ENCODE results near the gene TRIM65.

TRIM65 gene

DNA sequence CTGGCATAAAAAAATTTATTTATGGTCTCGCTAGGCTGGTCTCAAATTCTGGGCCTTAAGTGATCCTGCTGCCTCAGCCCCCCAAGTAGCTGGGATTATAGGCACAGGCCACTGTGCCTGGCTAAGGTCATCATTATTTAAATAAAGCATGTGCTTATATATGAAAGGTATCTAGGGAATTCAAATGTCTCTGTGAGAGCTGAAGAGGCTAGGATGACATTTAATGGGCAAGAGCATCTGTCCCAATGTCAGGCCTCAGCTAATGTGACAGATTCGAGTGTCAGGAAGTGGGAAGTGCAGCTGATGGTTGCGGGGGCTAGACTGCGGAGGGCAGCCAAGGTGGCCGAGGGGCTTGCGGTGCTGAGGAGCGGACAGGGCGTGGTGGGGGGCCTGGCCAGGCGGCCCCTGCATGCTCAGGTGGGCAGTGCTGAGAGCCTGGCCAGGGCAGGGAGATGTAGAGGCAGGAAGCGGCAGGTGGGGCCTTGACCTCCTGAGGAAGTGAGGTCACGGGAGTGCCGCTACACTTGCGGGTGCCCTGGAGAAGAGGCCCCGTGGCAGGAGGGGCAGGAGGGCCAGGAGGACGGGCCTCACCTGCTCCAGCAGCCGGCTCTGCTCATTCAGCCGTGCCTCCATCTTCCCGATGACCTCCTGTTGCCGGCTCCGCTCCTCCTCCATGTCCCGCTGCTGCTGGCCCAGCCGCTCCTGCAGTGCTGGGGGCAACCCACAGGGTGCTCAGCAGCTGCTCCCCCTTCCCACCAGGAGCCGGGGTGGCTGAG is 20.6 kb upstream of the TRIM65 start:
- DNase-seq, result no peak

DNA sequence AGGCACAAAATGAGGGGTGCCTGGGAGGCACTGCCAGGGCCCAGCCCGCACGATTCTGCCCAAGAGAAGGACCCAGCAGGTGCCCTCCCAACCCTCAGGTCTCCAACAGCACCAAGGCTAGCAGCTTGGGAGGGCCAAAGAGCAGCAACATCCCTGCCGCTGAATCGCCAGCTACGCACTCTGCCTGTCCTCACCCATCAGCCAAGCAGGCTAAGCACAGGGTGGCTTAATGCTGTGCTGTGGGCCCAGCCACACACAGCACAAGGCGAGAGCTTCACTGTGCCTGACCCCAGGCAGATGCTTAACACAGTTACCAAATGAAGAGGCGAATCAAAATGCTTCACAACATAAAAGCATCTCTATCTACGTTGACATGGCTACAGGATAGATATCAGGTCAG is 18.5 kb upstream of the TRIM65 start:
- no peak for DNase-seq

DNA sequence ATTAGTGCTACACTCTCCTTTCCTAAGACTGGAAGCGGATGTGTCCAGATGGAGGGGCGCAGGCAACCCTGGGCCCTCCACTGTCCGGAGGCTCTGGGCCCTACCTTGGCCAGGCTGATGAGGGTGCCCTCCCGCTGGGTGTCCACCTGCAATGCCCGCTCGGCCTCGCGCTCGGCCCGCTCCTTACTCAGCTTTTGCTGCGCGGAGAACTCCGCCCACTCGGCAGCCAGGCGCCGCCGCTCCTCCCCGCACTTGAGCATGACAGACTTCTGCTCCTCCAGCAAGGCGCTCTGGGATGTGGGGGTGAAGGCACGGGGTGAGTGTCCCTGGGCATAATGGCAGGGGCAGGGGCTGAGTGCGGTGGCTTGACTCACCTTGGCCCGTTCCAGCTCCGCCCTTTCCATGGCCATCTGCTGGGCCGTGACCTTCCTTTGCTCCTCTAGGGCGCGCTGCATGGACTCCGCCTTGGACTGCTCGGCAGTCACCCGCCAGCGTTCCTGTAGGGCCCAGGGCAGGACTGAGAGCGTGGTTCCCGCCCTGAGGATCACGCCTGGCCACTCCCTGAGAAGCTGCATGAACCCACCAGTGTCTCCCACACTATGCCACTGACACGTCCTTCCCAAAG is 18.0 kb upstream of the TRIM65 start:
- DNase-seq, result no peak

DNA sequence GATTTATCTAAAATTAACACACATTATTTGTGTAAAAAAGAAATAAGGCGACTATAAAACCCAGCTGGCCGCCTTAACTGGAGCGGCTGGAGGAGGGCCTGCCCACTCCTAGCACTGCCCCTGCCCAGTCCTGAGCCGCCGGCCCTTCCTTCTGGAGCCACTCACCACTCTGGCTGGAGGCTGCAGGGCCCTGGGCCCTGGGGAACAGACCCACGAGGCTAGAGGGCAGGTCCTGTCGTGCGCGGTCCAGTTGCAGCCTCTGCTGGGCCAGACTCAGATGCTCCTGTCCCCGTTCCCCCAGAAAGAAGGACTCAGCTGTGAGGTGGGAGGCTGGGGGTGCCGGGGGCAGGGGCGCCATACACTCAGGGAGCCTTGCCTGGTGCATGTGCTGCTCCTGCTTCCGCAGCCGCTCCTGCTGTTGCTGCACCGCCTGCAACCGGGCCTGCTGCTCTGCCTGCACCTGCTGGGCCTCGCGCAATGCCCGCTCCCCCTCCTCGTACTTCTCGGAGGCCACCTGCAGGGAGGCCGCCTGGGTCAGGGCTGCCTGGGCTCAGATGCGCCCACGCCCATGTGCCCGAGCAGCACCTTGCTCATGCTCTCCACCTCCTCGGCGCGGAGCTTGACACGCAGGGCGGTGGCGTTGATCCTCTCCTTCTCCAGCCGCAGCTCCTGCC is 16.9 kb upstream of the TRIM65 start:
- DNase-seq, result no peak

DNA sequence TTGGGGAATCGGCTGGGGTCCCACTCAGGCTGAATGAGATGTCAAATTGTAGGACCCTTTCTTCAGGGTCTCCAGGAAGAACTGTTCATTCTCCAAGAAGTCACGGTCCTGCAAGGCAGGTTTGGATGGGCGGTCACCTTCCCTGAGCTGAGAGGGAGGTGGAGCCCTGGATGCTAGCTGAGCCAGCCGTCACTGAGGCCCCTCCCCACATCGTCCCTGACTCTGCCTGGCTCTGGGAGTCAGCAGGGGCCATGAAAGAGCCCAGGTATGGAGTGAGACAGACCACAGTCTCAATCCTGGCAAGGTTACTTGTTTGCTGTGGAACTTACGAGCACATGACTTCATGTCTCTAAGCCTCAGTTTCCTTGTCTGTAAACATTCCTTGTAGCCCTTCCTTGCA is 13.9 kb upstream of the TRIM65 start:
- DNase-seq, result no peak

DNA sequence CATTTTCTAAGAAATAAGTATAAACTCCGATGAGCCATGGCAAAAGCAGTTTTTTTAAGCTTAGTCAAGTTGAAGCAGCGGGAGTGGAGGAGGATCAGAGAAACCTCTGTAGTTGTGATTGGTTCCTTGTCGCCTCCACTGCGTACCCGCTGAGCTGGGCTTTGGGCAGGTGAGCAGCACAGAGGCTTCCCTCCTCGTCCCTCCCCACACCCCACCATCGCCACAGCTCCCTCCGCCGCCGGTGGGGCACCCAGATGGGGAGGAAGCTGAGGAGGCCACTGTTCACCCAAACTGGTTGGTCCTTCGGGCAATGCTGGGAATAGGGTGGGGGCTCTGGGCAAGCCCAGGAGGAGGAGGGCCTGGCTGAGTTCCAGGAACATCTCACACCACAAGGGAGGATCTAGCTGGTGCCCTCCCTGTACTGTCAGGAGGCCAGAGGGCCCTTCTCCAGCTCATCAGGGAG is 13.1 kb upstream of the TRIM65 start:
- no peak for DNase-seq

DNA sequence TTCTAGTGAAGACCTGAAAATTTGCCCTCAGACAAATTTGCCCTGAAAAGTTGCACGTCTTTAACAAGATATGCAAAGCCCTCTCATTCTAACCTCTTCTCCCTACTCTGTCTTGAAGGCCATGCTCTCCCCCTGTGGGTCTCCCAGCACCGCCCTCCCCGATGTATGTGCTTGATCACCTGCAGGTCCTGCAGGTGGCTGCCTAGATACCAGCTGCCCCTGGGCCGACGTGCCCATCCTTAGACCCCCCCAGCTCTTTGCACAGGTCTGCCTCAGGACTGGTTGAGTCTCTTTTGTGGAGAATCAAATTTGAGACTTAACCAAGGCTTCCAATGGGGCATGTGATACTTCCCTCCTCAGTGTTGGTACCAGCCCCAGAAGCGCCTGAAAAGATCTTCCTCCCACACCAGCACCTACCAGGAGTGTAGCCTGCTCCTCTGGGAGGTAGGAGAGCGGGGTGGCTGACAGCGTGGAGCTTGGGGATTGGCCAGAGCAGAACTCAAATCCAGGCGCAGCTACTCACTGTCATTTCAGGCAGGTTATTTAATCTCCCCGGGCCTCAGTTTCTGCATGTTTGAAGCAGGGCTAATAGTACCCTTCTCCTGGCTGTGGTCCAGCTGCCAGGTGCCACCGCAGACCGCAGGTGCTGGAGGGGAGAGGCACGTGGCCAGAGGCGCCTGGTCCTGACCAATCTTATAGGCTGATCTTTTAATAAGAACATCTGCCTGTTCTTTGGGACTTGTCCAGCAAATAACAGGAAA is 12.5 kb upstream of the TRIM65 start:
- DNase-seq, result no peak

DNA sequence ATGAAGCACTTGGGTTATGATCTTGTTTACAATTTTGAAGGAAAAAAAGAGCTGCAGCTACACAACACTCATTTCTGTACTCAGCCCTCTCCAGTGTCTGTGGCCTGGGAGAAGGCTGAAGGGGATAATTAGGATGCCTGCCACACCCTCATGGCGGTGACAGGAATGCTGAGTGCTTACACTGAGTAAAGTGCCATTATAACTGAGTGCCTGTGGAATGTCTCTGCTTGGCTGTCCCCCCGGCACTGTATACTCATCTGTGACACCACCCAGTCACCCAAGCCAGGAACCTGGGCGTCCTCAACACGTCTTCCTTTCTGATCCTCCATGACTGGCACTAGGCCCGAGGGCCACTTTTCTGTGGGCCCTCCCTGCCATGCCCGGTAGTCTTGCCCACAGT is 11.4 kb upstream of the TRIM65 start:
- no peak for DNase-seq

DNA sequence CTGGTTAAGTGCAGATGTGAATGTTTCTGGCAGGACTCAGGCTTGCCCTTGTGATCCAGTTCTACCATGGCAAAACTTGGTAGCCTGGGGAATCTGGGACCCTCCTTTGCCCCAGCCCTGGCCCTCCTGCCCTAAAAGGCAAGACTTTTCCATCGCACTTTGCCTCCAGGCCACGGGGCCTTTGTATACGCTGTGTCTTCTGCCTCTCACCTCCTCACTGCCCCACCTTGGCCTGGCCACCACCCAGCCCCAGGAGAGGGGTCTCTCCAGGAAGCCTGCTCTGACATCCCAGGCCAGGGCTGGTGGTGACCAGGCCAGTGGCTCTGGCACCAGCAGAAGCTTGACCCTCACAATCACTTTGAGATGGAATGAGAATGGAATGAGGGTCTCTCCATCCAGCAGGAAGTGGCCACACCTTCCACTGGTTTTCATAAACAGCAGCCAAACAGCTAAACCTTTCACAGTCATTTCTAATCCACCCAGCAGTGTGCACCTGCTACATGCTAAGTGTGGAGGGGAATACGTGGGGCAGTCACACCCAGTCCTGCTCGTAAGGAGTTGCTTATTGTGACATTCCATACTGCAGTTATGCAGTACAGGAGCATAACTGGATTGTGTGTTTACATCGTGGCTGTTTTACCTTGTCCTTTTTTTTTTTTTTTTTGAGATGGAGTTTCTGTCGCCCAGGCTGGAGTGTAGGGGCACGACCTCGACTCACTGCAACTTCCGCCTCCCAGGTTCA is 9.6 kb upstream of the TRIM65 start:
- DNase-seq, result no peak

DNA sequence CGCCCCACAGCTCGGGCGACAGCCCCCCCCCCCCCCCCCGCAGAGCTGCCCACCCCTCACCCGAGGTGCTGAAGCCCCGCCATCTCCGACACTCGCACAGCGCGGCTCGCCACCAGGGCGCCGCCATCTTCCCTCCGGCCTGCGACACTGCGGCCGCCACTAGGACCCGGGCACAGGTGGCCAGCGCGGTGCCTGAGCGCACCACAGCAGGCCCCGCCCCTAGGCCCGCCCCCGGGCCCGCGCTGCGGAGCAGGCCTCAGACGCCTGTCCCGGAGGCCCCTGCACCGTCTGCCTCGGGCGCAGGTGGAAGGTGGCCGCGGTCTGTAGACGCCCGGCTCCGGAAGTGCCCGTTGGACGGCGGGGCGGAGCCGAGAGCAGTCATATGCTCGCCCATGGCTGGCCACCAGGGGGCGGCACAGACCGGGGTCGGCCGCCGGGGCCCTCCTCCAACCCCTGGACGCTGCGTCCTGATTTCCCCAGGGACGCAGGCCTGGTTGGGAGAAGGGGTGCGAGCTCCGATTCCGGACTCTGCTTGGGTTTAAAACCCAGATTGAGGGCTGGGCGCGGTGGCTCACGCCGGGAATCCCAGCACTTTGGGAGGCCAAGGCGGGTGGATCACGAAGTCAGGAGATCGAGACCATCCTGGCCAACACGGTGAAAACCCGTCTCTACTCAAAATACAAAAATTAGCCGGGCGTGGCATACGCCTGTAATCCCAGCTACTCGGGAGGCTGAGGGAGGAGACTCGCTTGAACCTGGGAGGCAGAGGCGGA is 8.2 kb upstream of the TRIM65 start, which contains the start of gene MRPL38:
MRPL38 (minus strand) TSS at position 136 of the 773 bp plus-strand sequence; CDS start at position 127, 9 bp downstream.
- peak; percentile 96 for DNase-seq

DNA sequence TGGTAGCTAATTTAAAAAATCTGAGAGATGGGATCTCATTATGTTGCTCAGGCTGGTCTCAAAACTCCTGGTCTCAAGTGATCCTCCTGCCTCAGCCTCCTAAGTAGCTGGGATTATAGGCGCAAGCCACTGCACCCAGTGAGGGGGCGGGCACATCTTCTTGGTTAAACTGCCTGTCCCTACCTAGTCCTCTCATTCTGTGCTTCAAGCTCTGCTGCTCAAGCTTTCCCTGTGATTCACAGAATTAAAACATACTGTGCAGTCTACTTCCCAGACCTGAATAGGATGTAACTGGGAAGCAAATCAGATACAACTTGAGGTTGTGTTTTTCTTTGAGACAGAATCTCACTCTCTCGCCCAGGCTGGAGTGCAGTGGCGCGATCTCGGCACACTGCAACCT is 5.7 kb upstream of the TRIM65 start:
- no peak for DNase-seq

DNA sequence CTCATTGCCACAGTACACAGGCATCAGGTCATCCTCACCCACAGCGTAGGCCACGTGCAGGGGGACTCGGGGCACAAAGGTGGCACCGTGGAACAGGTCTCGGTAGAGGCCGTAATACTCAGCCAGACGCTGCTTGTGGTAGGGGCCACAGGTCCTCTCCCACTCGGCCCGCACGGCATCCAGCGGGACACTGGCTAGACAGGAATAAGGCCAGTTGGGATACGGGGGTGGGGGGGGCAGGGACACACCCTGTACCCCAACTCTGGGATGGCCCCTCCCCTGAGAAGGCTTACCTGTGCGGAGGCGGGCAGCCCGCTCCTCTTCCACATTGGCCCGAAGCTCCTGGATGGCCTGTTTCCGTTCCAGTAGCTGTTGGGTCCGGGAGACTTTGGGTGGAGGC is 5.0 kb upstream of the TRIM65 start:
- no peak for DNase-seq

DNA sequence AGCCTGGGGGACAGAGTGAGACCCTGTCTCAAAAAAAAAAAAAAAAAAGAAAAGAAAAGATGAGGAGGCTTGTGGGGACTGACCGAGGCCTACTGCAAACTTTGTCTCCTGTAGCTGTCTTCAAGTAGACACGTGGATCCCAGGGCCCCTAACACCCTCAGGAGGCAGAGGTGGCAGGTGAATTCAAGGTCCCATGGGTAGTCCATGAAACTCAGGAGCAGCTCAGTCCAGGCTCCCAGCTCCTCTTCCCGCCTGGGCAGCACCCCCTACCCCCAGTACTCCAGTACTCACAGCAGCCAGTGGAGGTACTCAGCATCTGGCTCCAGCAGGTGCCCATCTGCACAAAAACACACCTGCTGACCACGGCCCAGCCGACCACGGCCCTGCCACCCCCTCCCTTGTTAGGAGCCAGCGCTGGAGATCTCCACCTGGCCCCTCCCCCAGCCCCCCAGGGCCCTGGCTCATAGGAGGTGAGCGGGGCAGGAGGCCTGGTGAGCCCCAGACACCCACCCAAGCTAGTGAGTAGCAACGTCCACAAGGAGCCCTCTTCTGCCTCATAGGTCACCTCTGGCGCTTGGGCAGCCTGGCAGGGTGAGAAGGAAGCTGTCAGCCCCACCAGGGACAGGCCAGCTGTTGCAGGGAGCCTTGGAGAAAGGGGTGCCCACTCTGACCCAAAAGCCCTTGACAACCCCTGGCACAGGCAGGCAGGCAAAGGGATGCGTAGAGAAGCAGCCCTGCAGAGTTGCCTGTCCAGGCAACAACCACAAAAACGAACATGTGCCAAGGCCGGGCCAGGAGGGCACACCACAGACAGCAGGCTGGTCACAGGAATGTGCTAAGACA is 4.2 kb upstream of the TRIM65 start:
- DNase-seq, result no peak

DNA sequence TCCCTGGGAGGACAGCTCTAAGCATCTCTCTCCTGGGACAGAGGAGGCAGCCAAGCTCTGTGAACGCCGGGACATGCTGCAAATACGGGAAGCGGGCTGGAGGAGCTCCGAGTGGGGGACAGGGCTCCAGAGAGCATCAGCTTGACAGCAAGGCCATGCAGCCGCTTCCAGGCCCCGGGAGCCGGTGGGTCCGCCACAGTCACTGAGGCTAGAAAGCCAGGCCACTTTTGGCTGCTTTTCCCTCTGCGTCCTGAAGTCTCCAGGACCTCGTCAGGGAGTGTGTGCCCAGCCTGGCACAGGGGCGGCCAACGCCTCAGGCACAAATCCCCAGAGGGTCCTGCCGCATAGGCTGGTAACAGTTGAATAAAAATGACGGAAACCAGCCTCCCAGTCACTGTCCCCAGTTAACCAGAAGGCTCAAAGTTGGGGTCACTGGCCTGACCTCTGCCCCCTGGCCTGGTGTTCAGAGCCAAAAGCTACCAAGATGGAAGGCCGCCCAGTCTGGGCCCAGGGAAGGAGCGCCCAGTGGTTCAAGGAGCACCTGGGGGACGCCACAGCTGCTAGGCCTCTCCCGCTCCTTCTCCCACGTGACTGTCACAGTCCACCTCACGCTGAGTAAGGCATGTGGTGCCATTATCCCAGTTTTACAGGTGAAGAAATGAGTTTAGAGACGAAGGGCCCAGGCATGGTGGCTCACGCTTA is 3.2 kb upstream of the TRIM65 start:
- no peak for DNase-seq

DNA sequence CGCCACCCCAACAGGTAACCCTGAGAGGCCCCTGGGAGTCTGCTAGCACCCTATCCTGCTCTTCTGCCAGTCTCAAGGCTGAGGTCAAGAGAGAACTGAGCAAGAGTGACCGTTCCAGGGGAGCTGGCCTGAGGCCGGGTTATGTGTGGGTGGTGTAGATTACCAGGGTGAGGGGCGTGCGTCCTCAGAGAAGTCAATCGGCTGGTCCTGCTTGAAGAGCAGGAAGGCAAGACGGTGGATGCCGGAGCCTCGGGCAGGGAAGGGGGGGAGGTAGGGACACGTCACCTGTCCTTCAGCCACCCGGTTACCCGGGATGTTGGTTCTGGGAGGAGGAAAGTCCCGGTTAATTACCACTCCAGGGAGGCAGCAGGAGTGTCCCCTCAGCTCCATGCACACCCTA is 2.6 kb upstream of the TRIM65 start:
- no peak for DNase-seq

DNA sequence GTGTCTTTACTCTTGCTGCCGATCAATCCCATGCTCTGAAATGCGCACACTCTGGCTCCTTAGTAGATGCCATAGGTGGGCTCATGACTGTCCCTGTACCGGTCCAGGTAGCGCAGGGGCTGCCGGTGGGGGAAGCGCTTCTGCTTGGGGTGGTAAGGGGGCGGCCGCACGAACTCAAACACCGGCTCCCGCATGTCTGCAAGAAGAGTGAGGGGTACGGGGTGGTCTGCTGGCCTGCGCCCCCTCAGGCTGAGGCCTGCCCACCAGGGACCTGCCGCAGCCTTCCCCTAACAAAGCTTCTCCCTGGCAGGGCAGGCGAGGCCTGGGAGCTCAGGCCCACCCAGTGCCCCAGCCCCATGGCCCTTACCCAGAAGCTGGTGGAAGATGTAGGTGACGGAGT is 2.0 kb upstream of the TRIM65 start:
- no peak for DNase-seq

DNA sequence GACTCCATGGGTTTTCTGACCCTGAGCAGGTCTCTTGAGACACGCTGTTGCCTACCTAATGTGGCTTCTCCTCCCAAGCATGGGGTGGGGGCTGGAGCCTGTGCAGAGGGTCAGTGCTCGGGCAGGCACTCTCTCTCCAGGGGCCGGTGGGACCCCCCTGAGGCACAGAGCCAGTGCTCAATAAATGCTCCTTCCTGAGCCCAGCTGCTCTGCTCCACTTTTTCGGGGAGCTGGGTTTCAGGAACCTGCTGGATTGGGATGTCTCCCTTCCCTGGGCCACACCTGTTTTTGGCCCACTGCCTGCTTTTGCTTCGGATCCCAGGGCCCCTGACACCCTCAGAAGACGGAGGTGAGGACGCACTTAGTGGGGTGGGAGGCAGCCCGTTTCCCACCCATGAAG is 1.3 kb upstream of the TRIM65 start:
- no peak for DNase-seq

DNA sequence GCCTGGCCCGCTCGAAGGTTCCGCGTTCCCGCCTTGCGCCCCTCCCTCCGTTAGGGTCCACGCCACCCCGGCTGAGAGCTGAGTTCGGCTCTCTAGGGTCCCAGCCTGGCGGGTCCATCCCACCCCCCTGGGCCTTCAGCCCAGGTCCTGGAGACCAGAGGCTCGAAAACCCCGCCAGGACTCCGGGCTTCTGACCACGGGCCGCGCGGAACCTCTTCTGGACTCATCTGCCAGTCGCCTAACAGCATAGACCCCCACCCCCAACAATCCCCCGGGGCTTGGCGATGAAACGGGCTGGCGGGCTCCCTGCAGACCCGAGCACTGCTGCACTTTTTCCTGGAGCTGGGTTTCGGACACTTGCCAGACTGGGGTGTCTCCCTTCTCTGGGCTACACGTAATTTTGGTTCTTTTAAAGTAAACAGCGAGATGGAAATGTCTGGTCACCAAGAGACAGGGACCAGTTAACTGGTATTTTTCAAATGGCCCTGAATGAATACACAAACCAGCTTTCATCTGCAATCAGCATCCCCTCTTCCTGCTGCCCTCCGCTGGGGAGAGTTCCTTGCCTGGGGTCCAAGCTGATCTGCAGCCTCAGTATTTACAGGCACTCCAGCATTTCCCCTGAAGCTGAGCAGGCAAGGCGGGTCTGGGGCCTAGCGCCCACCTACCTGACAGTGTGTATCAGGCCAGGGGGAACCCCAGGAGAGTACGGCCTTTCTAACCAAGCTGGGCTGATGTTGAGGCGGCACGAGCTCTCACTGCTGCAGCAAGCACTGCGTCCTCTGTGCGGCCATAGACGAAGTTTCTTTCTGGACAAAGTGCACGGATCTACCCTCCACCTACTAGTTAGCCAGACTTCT is 639 bp upstream of the TRIM65 start:
- no peak for DNase-seq

All from activated CD4-positive, alpha-beta T cell treated with anti-CD3 and anti-CD28 coated beads for 48 hours (primary cell).